ENCODE measurements around the gene OPN5.

DNA sequence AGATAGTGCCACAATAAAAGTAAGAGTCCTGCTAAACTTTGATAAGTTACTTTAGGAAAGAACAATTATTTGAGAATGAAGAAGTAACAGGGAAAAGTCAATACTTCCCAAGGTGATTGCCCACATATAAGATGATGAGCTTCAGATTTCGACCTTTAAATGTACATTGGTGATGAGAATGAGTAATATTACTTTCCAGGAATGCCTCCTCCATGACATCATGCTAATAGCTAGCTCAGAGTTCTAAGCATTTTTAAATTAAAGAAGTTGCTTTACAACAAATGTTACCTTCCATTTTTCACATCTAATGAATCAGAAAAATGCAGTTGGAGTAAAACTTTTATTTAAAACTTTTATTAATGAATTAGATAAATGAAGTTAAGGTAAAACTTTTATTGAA lies 22.5 kb upstream of the OPN5 start:
- TF ChIP-seq POLR2AphosphoS5 (IDR thresholded peaks at IDR 0.05; ENCODE audit: borderline replicate concordance, low read depth, low read length) = no peak
- no peak for TF ChIP-seq EZH2 (IDR thresholded peaks at IDR 0.05)

Data from SK-N-MC (cell line).